ENCODE data around the gene DBNL.

Gene DBNL

DNA sequence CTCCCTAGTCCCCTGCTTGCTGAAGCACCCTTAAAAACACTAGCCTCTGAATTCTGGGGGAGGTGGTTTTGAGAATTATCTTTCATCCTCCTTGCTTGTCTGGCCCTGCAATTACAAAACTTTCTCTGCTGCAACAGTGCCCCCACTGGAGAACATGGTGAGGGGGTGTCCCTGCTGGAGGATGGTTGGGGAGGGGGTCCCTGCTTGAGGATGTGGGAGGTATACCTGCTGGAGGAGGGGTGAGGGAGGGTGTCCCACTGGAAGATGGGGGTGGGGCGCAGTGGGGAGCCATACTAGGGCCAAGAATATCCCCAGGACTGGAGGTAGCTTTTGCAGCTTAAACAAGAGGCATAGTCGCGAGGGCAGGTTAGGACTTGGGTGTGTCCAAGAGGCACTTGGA, 41.0 kb downstream of the DBNL start:
- H3K27me3 ChIP-seq, result no peaks in the 10 kb centered on the region
- no peak overlapping the region for H3K9ac ChIP-seq
- TF ChIP-seq Cebpa-rat (IDR thresholded peaks at IDR 0.05), result no peak
- no peak overlapping the region for H3K4me3 ChIP-seq
- no peak overlapping the region for H3K27ac ChIP-seq
- H3K36me3 ChIP-seq, result peaks cover 1 to 4% (median 3%) of the 10 kb centered on the region in 11 experiments; a peak in 17 of 22 replicates
- no peaks in the 10 kb centered on the region; a peak in 1 of 22 replicates for H4K20me1 ChIP-seq
- no peak overlapping the region for H3K4me2 ChIP-seq
- H3K4me1 ChIP-seq, result peaks cover 32 to 58% (median 48%) of the 10 kb centered on the region in 10 experiments
- H3K9me3 ChIP-seq (replicated peaks in 1 of 11), result no peaks in the 10 kb centered on the region

- TF ChIP-seq Cebpa-rat (IDR thresholded peaks at IDR 0.05), result no peak
- no peak overlapping the region for H3K27ac ChIP-seq
- no peaks in the 10 kb centered on the region for H3K27me3 ChIP-seq
- H4K20me1 ChIP-seq, result no peaks in the 10 kb centered on the region
- no peaks in the 10 kb centered on the region for H3K36me3 ChIP-seq
- H3K4me2 ChIP-seq, result no peak overlapping the region
- no peaks in the 10 kb centered on the region for H3K9me3 ChIP-seq (replicated peaks in 1 of 11)
- peaks cover 29 to 57% (median 46%) of the 10 kb centered on the region in 10 experiments for H3K4me1 ChIP-seq
- no peak overlapping the region for H3K4me3 ChIP-seq
- H3K9ac ChIP-seq, result no peak overlapping the region
Observed at GRCh38 chr7:44086627-44087026, 42.1 kb downstream of the DBNL start.

- Histone ChIP-seq H3K4me3 (no peak overlapping the region), H3K27me3 (no peaks in the 10 kb centered on the region), H3K4me1 (peaks cover 41 to 66% (median 53%) of the 10 kb centered on the region in 10 experiments), H3K27ac (peak overlapping the region in 10 of 11 experiments; percentile 7 to 63 (median 45); a peak in 17 of 22 replicates), H3K4me2 (peak overlapping the region; percentile 28 to 69 (median 59)), H3K36me3 (no peaks in the 10 kb centered on the region), H3K9ac (peak overlapping the region in 8 of 11 experiments; percentile 4 to 56 (median 40); a peak in 8 of 22 replicates), H3K9me3 (replicated peaks in 1 of 11) (peaks cover 0 to 4% (median 1%) of the 10 kb centered on the region in 11 experiments; a peak in 5 of 22 replicates), H4K20me1 (no peaks in the 10 kb centered on the region)
- no peak for TF ChIP-seq Cebpa-rat (IDR thresholded peaks at IDR 0.05)
Observed at GRCh38 chr7:44087911-44088838, 43.7 kb downstream of the DBNL start.

- H3K36me3 ChIP-seq, result no peaks in the 10 kb centered on the region
Observed at GRCh38 chr7:44093102-44093641, 48.7 kb downstream of the DBNL start.

DNA sequence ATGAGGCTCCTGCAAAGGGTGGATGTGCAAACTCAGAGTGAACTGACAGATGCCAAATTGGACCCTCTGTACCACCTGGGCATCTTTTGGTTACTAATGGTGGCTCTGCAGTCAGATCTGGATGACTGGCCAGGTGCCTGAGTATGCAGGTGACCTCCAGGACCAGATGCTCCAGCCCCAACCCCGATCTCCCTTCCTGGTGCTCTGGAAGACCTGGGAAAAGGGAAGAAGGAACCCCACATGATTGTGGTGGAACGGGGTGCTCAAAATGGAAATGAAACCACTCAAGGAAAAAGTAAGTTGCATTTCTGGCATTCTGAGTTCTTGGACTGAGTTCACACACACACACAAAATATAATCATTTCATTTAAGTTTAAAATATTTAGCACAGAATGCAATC, 49.9 kb downstream of the DBNL start:
- peak overlapping the region; percentile 33 to 97 (median 85) for H3K4me2 ChIP-seq
- no peak for TF ChIP-seq Cebpa-rat (IDR thresholded peaks at IDR 0.05)
- peaks cover 77 to 88% (median 87%) of the 10 kb centered on the region in 10 experiments for H3K4me1 ChIP-seq
- no peak overlapping the region for H3K4me3 ChIP-seq
- H4K20me1 ChIP-seq, result no peaks in the 10 kb centered on the region
- H3K36me3 ChIP-seq, result no peaks in the 10 kb centered on the region
- H3K9me3 ChIP-seq (replicated peaks in 1 of 11), result peaks cover 0 to 9% (median 5%) of the 10 kb centered on the region in 11 experiments; a peak in 8 of 22 replicates
- H3K9ac ChIP-seq, result peak overlapping the region in 1 of 11 experiments; percentile 14; a peak in 3 of 22 replicates
- no peaks in the 10 kb centered on the region for H3K27me3 ChIP-seq
- peak overlapping the region in 5 of 11 experiments; percentile 6 to 97 (median 92); a peak in 7 of 22 replicates for H3K27ac ChIP-seq

More at GRCh38 chr7:44093102-44093641, 48.7 kb downstream of the DBNL start:
- Histone ChIP-seq H4K20me1 (no peaks in the 10 kb centered on the region), H3K4me3 (no peak overlapping the region; a peak in 1 of 20 replicates), H3K27ac (peak overlapping the region in 7 of 11 experiments; percentile 18 to 97 (median 31); a peak in 13 of 22 replicates), H3K27me3 (no peaks in the 10 kb centered on the region), H3K9me3 (replicated peaks in 1 of 11) (peaks cover 0 to 9% (median 5%) of the 10 kb centered on the region in 11 experiments; a peak in 8 of 22 replicates), H3K9ac (no peak overlapping the region), H3K4me1 (peaks cover 79 to 88% (median 86%) of the 10 kb centered on the region in 10 experiments), H3K4me2 (peak overlapping the region; percentile 15 to 97 (median 83); a peak in 19 of 22 replicates)
- no peak for TF ChIP-seq Cebpa-rat (IDR thresholded peaks at IDR 0.05)

GRCh38 chr7:44094883-44095592, 50.5 kb downstream of the DBNL start:
- H3K4me3 ChIP-seq, result no peak overlapping the region
- H3K4me2 ChIP-seq, result peak overlapping the region; percentile 33 to 97 (median 85)
- H4K20me1 ChIP-seq, result no peaks in the 10 kb centered on the region
- peaks cover 0 to 9% (median 5%) of the 10 kb centered on the region in 11 experiments; a peak in 8 of 22 replicates for H3K9me3 ChIP-seq (replicated peaks in 1 of 11)
- H3K36me3 ChIP-seq, result no peaks in the 10 kb centered on the region
- TF ChIP-seq Cebpa-rat (IDR thresholded peaks at IDR 0.05), result no peak
- peak overlapping the region in 5 of 11 experiments; percentile 14 to 39 (median 27); a peak in 5 of 22 replicates for H3K9ac ChIP-seq
- no peaks in the 10 kb centered on the region for H3K27me3 ChIP-seq
- peak overlapping the region in 6 of 11 experiments; percentile 6 to 97 (median 92); a peak in 10 of 22 replicates for H3K27ac ChIP-seq
- H3K4me1 ChIP-seq, result peaks cover 80 to 94% (median 93%) of the 10 kb centered on the region in 10 experiments

GRCh38 chr7:44095781-44096180, 51.3 kb downstream of the DBNL start:
- Histone ChIP-seq H3K4me2 (peak overlapping the region in 10 of 11 experiments; percentile 12 to 97 (median 86); a peak in 16 of 22 replicates), H3K9ac (peak overlapping the region in 4 of 11 experiments; percentile 27 to 84 (median 36); a peak in 4 of 22 replicates)

DNA sequence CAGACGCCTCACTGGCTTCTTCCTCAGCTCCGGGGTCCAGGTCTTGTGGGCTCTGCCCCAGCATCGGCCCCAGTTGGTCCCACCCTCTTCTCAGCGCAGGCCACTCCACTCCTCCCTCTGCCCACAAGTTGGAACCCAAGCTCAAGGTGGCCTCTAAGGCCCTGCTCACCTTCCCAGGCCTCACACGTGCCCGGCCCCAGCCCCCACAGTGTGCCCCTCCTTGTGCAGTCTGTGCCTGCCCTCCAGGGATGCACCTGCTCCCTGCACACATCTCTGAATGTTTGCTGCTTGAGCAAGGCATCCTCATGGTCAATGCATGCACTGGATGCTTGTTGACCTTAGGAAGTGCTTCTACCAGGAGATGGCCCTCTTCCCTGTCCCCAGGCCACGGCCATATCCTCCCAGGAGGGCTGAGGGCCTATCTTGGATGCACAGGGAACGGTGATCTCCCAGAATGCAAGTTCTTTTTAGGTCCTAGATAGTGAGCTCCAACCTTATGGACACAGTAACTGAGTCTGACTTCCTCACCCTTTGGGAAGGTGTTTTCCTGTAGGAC, 51.9 kb downstream of the DBNL start:
- TF ChIP-seq Cebpa-rat (IDR thresholded peaks at IDR 0.05), result no peak
- H3K9ac ChIP-seq, result peak overlapping the region in 8 of 11 experiments; percentile 18 to 84 (median 74); a peak in 15 of 22 replicates
- no peaks in the 10 kb centered on the region for H4K20me1 ChIP-seq
- H3K4me1 ChIP-seq, result peaks cover 86 to 100% (median 100%) of the 10 kb centered on the region in 10 experiments
- H3K36me3 ChIP-seq, result no peaks in the 10 kb centered on the region
- H3K27ac ChIP-seq, result peak overlapping the region in 10 of 11 experiments; percentile 49 to 97 (median 88); a peak in 19 of 22 replicates
- H3K4me2 ChIP-seq, result peak overlapping the region; percentile 65 to 97 (median 85); a peak in 20 of 22 replicates
- H3K27me3 ChIP-seq, result no peaks in the 10 kb centered on the region
- H3K4me3 ChIP-seq, result no peak overlapping the region; a peak in 1 of 20 replicates
- peaks cover 0 to 9% (median 5%) of the 10 kb centered on the region in 11 experiments; a peak in 8 of 22 replicates for H3K9me3 ChIP-seq (replicated peaks in 1 of 11)

More at GRCh38 chr7:44095781-44096180, 51.3 kb downstream of the DBNL start:
- Histone ChIP-seq H3K36me3 (no peaks in the 10 kb centered on the region), H3K9me3 (replicated peaks in 1 of 11) (peaks cover 0 to 9% (median 5%) of the 10 kb centered on the region in 11 experiments; a peak in 8 of 22 replicates), H3K27ac (peak overlapping the region in 7 of 11 experiments; percentile 30 to 97 (median 91); a peak in 12 of 22 replicates), H3K4me3 (no peak overlapping the region), H4K20me1 (no peaks in the 10 kb centered on the region), H3K4me1 (peaks cover 86 to 100% (median 100%) of the 10 kb centered on the region in 10 experiments), H3K27me3 (no peaks in the 10 kb centered on the region)
- TF ChIP-seq Cebpa-rat (IDR thresholded peaks at IDR 0.05), result no peak

Data from BLaER1 treated with 17β-estradiol and CSF1 and Interleukin-3, amounts not matched to agents 10 nM and 100 nM (cell line).